Measurements from ENCODE around the gene FIGLA. TPM values are rescaled to one million over a fixed set of nuclear protein-coding genes. Genes with fewer than 3 reads are reported as not detected.

FIGLA gene
- total RNA-seq, 1 experiment from 2014 or later = not detected

DNA sequence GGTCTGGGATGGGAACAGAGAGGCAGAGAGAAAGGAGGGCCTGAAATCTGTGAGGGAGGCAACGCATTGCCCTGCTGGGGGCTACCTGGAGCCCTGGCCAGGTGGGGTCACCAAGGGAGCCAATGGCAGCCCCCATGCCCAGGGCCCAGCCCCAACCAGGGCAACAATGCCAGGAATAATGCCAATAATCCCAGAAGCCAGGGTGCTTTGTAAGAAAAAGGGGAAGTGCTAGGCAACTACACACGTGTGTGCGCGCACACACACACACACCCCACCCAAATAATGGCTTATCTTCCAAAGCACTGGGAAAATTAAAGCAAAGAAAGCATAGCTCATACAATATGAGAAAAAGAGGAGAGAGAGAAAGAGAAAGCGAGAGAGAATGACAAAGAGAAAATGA is 36.9 kb upstream of the FIGLA start:
- Histone ChIP-seq H3K27ac (no peak overlapping the region), H3K9me3 (ENCODE audit: insufficient read depth, low read depth) (no peaks in the 10 kb centered on the region), H2AFZ (no peak overlapping the region), H3K27me3 (ENCODE audit: insufficient read depth, low read depth) (peaks cover 67% of the 10 kb centered on the region), H3F3A (ENCODE audit: insufficient read depth, low read depth) (no peaks in the 10 kb centered on the region), H3K36me3 (ENCODE audit: low read depth) (no peaks in the 10 kb centered on the region), H3K4me1 (replicated peaks; ENCODE audit: insufficient read depth) (no peaks in the 10 kb centered on the region), H4K20me1 (ENCODE audit: insufficient read depth) (no peaks in the 10 kb centered on the region), H3K4me3 (no peak overlapping the region), H3K9me2 (ENCODE audit: insufficient read depth) (no peaks in the 10 kb centered on the region), H3K79me2 (ENCODE audit: low read depth) (no peaks in the 10 kb centered on the region), H3K4me2 (no peak overlapping the region)
- DNase-seq = no peak
- ChIA-PET CTCF (no interaction called here), POLR2A (ENCODE audit: unreplicated experiment) (no interaction called here)
- no TSS peak for BruUV-seq (replicated peaks)
- no peak for TF ChIP-seq EZH2 (IDR thresholded peaks at IDR 0.05; ENCODE audit: low read depth)
- TF ChIP-seq, protein P1, sequence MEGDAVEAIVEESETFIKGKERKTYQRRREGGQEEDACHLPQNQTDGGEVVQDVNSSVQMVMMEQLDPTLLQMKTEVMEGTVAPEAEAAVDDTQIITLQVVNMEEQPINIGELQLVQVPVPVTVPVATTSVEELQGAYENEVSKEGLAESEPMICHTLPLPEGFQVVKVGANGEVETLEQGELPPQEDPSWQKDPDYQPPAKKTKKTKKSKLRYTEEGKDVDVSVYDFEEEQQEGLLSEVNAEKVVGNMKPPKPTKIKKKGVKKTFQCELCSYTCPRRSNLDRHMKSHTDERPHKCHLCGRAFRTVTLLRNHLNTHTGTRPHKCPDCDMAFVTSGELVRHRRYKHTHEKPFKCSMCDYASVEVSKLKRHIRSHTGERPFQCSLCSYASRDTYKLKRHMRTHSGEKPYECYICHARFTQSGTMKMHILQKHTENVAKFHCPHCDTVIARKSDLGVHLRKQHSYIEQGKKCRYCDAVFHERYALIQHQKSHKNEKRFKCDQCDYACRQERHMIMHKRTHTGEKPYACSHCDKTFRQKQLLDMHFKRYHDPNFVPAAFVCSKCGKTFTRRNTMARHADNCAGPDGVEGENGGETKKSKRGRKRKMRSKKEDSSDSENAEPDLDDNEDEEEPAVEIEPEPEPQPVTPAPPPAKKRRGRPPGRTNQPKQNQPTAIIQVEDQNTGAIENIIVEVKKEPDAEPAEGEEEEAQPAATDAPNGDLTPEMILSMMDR (conservative IDR thresholded peaks at IDR 0.05) = no peak
- intact Hi-C loops (cut with micrococcal nuclease; ENCODE audit: unreplicated experiment) = no loop called here

DNA sequence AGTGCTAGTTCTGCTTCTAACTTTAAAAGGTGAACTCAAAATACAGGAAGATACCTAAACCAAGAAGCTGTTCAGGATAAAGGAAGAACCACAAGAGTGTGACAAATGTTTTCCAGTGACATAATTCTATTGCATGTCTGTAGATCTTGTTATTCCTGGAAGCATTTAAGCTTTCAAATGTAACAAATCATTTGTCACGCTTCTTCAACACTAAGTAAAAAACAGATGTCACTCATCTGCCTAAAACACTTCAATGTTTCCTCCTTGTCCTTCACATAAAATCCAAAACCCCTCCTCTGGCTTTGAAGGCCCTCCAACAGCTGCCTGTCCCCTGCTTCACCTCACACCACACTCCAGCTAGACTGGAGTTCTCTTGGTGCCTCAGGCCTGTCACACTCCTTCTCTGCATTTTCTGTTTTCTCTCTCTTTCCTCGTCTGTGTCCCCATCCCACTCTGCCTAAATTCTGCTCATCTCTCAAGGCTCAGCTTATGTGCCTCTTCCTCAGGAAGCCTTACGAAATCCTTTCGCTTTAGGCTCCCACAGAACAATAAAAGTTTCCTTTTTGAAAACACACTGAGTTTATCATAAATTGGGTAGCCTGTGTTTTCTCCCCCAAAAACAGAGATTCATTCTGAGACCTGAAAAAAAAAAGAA is 36.4 kb upstream of the FIGLA start:
- Histone ChIP-seq H3K27ac (no peak overlapping the region), H3K79me2 (ENCODE audit: low read depth) (no peaks in the 10 kb centered on the region), H3K9me3 (ENCODE audit: insufficient read depth, low read depth) (no peaks in the 10 kb centered on the region), H3F3A (ENCODE audit: insufficient read depth, low read depth) (no peaks in the 10 kb centered on the region), H3K4me1 (replicated peaks; ENCODE audit: insufficient read depth) (no peaks in the 10 kb centered on the region), H3K9me2 (ENCODE audit: insufficient read depth) (no peaks in the 10 kb centered on the region), H3K36me3 (ENCODE audit: low read depth) (no peaks in the 10 kb centered on the region), H4K20me1 (ENCODE audit: insufficient read depth) (no peaks in the 10 kb centered on the region), H2AFZ (no peak overlapping the region), H3K27me3 (ENCODE audit: insufficient read depth, low read depth) (peaks cover 65% of the 10 kb centered on the region), H3K4me3 (no peak overlapping the region), H3K4me2 (no peak overlapping the region)
- no TSS peak for BruUV-seq (replicated peaks)
- TF ChIP-seq, protein P1 (conservative IDR thresholded peaks at IDR 0.05) = no peak
- TF ChIP-seq EZH2 (IDR thresholded peaks at IDR 0.05; ENCODE audit: low read depth) = no peak
- no peak for DNase-seq
- CTCF ChIA-PET = interaction anchor here (0.6 kb wide), 1 partner anchor 25 kb away, joined by 3 read pairs; no protein-coding TSS in a partner anchor
- POLR2A ChIA-PET (ENCODE audit: unreplicated experiment) = no interaction called here
- intact Hi-C loops (cut with micrococcal nuclease; ENCODE audit: unreplicated experiment) = no loop called here

DNA sequence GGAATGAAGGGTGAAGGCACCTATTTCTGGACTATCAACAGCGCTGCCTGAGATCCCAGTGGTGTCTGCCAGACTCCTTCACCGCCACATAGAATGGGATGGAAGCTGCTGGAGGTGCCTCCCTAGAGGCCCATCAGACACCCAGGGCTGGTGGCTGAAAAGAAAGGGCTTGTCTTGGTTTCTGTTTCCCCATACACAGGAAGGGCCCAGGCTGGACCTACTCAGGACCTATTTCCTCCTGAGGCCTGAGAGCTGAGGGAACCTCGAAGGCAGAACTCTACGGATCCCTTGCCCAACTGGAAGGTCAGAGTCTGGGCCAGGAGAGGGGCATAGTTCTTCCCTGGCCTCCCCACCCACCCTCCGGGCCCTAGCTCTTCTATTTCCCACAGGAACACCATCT is 32.8 kb upstream of the FIGLA start:
- BruUV-seq (replicated peaks) = no TSS peak
- intact Hi-C loops (cut with micrococcal nuclease; ENCODE audit: unreplicated experiment) = no loop called here
- no peaks in the 10 kb centered on the region for H3K9me3 ChIP-seq (ENCODE audit: insufficient read depth, low read depth)
- POLR2A ChIA-PET (ENCODE audit: unreplicated experiment) = no interaction called here
- no peaks in the 10 kb centered on the region for H3K79me2 ChIP-seq (ENCODE audit: low read depth)
- no peak overlapping the region for H3K4me2 ChIP-seq
- TF ChIP-seq, protein P1 (conservative IDR thresholded peaks at IDR 0.05) = no peak
- TF ChIP-seq EZH2 (IDR thresholded peaks at IDR 0.05; ENCODE audit: low read depth) = no peak
- no peak overlapping the region for H3K27ac ChIP-seq
- H3K9me2 ChIP-seq (ENCODE audit: insufficient read depth) = no peaks in the 10 kb centered on the region
- H4K20me1 ChIP-seq (ENCODE audit: insufficient read depth) = no peaks in the 10 kb centered on the region
- H3K4me3 ChIP-seq = no peak overlapping the region
- H3K36me3 ChIP-seq (ENCODE audit: low read depth) = no peaks in the 10 kb centered on the region
- H3K27me3 ChIP-seq (ENCODE audit: insufficient read depth, low read depth) = peaks cover 64% of the 10 kb centered on the region
- no peak overlapping the region for H2AFZ ChIP-seq
- H3F3A ChIP-seq (ENCODE audit: insufficient read depth, low read depth) = no peaks in the 10 kb centered on the region
- no peak for DNase-seq
- no peaks in the 10 kb centered on the region for H3K4me1 ChIP-seq (replicated peaks; ENCODE audit: insufficient read depth)
- CTCF ChIA-PET = no interaction called here
